Neural progenitor cell (in vitro differentiated cells): ENCODE results near the gene TMEM238. TPM values are rescaled to one million over a fixed set of nuclear protein-coding genes. Genes with fewer than 3 reads are reported as not detected.

Source experiments
- DNase-seq: peaks from one replicate; pipeline ENCODE4 v3.0.0-alpha.2; 2016; ENCODE audit warnings: low spot score
- H2AFZ ChIP-seq: fragments of 200-600 bp; sonication (generic); replicated peaks from 2 replicates; pipeline ENCODE4 v1.6.1; 2016; ENCODE audit warnings: antibody characterized with exemption
- H3F3A ChIP-seq: fragments of 200-600 bp; sonication (generic); 2 replicates; pipeline ENCODE4 v1.6.1; 2016; ENCODE audit warnings: antibody characterized with exemption, low read depth
- H3K27ac ChIP-seq: fragments of 200-600 bp; sonication (generic); 2 replicates; pipeline ENCODE4 v1.5.1; 2016; ENCODE audit warnings: mild to moderate bottlenecking
- H3K27me3 ChIP-seq: fragments of 200-600 bp; sonication (generic); 2 replicates; pipeline ENCODE4 v1.6.1; 2016; ENCODE audit warnings: mild to moderate bottlenecking, moderate library complexity
- H3K36me3 ChIP-seq: fragments of 200-600 bp; sonication (generic); 2 replicates; pipeline ENCODE4 v1.5.1; 2016
- H3K4me1 ChIP-seq: fragments of 200-600 bp; sonication (generic); 2 replicates; pipeline ENCODE4 v1.6.1; 2016; ENCODE audit warnings: mixed run types
- H3K4me2 ChIP-seq: fragments of 200-600 bp; sonication (generic); 2 replicates; pipeline ENCODE4 v1.6.1; 2016
- H3K4me3 ChIP-seq: fragments of 200-600 bp; sonication (generic); 2 replicates; pipeline ENCODE4 v1.5.1; 2016
- H3K79me2 ChIP-seq: fragments of 200-600 bp; sonication (generic); 2 replicates; pipeline ENCODE4 v1.6.1; 2016; ENCODE audit warnings: low read depth
- H3K9ac ChIP-seq: fragments of 200-600 bp; sonication (generic); 2 replicates; pipeline ENCODE4 v1.6.1; 2016
- H3K9me3 ChIP-seq: fragments of 200-600 bp; sonication (generic); 2 replicates; pipeline ENCODE4 v1.5.1; 2016; ENCODE audit warnings: low read depth
- H4K20me1 ChIP-seq: fragments of 200-600 bp; sonication (generic); 2 replicates; pipeline ENCODE4 v1.6.1; 2016; ENCODE audit warnings: low read depth
- H3K27ac Mint-ChIP-seq: 3 replicates; pipeline ENCODE4 v1.8.0; 2021; ENCODE audit warnings: mixed read lengths
- H3K27me3 Mint-ChIP-seq: 2 replicates; pipeline ENCODE4 v1.8.0; 2022; ENCODE audit warnings: low read depth, mild to moderate bottlenecking, inconsistent platforms, moderate library complexity, mixed read lengths; ENCODE audit not compliant: insufficient read depth
- H3K36me3 Mint-ChIP-seq: 3 replicates; pipeline ENCODE4 v1.8.0; 2021; ENCODE audit warnings: mixed read lengths
- H3K4me1 Mint-ChIP-seq: 3 replicates; pipeline ENCODE4 v1.8.0; 2021; ENCODE audit warnings: mixed read lengths
- H3K4me3 Mint-ChIP-seq: 3 replicates; pipeline ENCODE4 v1.8.0; 2021; ENCODE audit warnings: mild to moderate bottlenecking, moderate library complexity, mixed read lengths
- H3K9me3 Mint-ChIP-seq: 3 replicates; pipeline ENCODE4 v1.8.0; 2020; ENCODE audit warnings: mixed read lengths
- EZH2 ChIP-seq: fragments of 200-600 bp; sonication (generic); IDR thresholded peaks from 2 replicates; pipeline ENCODE4 v1.6.1; 2017; ENCODE audit warnings: antibody characterized with exemption, mild to moderate bottlenecking, moderate library complexity
- EZH2phosphoT487 ChIP-seq: fragments of 200-600 bp; sonication (generic); IDR thresholded peaks from 2 replicates; pipeline ENCODE4 v1.6.1; 2017; ENCODE audit warnings: antibody characterized with exemption
- total RNA-seq: library from RNA; depleted of rRNA; stranded (reverse); fragments of >200 nt; gene quantifications from 2 replicates; pipeline ENCODE4 v1.2.3, GENCODE V29; 2015; ENCODE audit warnings: low replicate concordance
- TF ChIP-seq, protein P1 (sequence below): fragments of 200-600 bp; sonication (generic); IDR thresholded peaks from 2 replicates; pipeline ENCODE4 v1.5.1; 2017; ENCODE audit warnings: antibody characterized with exemption, mild to moderate bottlenecking

The TMEM238 gene
- total RNA-seq, 1 donor from 2014 or later: not detected

DNA sequence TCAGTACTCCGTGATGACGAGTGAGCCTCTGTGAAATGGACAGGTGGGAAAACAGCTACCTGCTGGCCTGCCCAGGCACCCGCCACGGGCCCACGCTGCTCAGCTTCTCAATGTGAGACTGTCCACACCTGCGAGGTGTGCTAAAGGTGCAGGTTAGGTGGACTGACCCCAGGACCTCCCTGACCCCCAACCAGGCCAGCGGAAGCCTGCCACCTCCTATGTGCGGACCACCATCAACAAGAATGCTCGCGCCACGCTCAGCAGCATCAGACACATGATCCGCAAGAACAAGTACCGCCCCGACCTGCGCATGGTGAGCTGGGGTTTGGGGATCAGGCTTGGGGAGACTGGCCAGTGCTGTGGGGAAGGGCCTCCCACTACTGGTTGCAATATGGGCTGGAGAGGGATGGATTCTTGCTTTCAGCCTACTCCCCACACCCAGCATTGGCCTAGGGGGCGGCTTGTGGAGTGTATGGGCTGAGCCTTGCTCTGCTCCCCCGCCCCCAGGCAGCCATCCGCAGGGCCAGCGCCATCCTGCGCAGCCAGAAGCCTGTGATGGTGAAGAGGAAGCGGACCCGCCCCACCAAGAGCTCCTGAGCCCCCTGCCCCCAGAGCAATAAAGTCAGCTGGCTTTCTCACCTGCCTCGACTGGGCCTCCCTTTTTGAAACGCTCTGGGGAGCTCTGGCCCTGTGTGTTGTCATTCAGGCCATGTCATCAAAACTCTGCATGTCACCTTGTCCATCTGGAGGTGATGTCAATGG, 3.8 kb upstream of the TMEM238 start:
- Mint-ChIP-seq H3K27me3 (peaks cover 13% of the 10 kb centered on the region), H3K4me3 (peak overlapping the region; percentile 100), H3K36me3 (peaks cover 15% of the 10 kb centered on the region), H3K27ac (no peak overlapping the region), H3K9me3 (no peaks in the 10 kb centered on the region), H3K4me1 (peaks cover 56% of the 10 kb centered on the region)
- Histone ChIP-seq H3F3A (peaks cover 75% of the 10 kb centered on the region), H3K4me3 (no peak overlapping the region), H3K79me2 (peaks cover 32% of the 10 kb centered on the region), H3K9me3 (no peaks in the 10 kb centered on the region), H3K27me3 (peaks cover 5% of the 10 kb centered on the region), H3K4me1 (peaks cover 43% of the 10 kb centered on the region), H3K27ac (no peak overlapping the region), H3K4me2 (peak overlapping the region; percentile 100), H3K36me3 (no peaks in the 10 kb centered on the region), H3K9ac (no peak overlapping the region), H4K20me1 (peaks cover 71% of the 10 kb centered on the region), H2AFZ (no peak overlapping the region)
- TF ChIP-seq EZH2phosphoT487 (no peak), EZH2 (no peak)
- TF ChIP-seq, protein P1, sequence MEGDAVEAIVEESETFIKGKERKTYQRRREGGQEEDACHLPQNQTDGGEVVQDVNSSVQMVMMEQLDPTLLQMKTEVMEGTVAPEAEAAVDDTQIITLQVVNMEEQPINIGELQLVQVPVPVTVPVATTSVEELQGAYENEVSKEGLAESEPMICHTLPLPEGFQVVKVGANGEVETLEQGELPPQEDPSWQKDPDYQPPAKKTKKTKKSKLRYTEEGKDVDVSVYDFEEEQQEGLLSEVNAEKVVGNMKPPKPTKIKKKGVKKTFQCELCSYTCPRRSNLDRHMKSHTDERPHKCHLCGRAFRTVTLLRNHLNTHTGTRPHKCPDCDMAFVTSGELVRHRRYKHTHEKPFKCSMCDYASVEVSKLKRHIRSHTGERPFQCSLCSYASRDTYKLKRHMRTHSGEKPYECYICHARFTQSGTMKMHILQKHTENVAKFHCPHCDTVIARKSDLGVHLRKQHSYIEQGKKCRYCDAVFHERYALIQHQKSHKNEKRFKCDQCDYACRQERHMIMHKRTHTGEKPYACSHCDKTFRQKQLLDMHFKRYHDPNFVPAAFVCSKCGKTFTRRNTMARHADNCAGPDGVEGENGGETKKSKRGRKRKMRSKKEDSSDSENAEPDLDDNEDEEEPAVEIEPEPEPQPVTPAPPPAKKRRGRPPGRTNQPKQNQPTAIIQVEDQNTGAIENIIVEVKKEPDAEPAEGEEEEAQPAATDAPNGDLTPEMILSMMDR: no peak
- DNase-seq: no peak

DNA sequence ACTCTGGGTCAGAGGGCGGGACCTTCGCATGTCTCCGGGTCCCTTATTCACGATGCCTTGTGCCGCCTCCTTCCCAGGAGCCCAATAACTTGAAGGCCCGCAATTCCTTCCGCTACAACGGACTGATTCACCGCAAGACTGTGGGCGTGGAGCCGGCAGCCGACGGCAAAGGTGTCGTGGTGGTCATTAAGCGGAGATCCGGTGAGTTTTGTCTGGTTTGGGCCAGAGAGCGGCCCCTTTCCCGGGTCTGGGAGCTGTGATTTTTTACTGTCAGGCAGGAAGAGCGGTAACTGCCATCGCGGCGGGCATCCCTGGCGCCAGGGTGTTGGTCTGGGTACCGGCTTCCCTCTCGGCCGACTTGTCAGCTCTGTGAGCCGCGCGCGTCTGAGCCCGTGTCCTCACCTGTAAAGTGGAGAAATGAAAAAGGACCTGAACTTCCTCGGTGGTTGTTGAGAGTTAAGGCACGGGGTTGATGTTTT, 2.4 kb upstream of the TMEM238 start:
- Histone ChIP-seq H3K36me3 (no peaks in the 10 kb centered on the region), H3K9me3 (no peaks in the 10 kb centered on the region), H3K4me2 (peak overlapping the region; percentile 100), H3F3A (peaks cover 63% of the 10 kb centered on the region), H3K4me1 (peaks cover 35% of the 10 kb centered on the region), H3K27me3 (peaks cover 17% of the 10 kb centered on the region), H4K20me1 (peaks cover 57% of the 10 kb centered on the region), H3K79me2 (peaks cover 32% of the 10 kb centered on the region), H2AFZ (no peak overlapping the region), H3K4me3 (peak overlapping the region; percentile 90), H3K9ac (peak overlapping the region; percentile 88), H3K27ac (no peak overlapping the region)
- Mint-ChIP-seq H3K36me3 (peaks cover 11% of the 10 kb centered on the region), H3K27me3 (peaks cover 18% of the 10 kb centered on the region), H3K4me1 (peaks cover 47% of the 10 kb centered on the region), H3K27ac (no peak overlapping the region), H3K9me3 (peaks cover 4% of the 10 kb centered on the region), H3K4me3 (peak overlapping the region; percentile 100)
- no peak for DNase-seq
- TF ChIP-seq EZH2phosphoT487 (no peak), EZH2 (no peak)
- TF ChIP-seq, protein P1: no peak

DNA sequence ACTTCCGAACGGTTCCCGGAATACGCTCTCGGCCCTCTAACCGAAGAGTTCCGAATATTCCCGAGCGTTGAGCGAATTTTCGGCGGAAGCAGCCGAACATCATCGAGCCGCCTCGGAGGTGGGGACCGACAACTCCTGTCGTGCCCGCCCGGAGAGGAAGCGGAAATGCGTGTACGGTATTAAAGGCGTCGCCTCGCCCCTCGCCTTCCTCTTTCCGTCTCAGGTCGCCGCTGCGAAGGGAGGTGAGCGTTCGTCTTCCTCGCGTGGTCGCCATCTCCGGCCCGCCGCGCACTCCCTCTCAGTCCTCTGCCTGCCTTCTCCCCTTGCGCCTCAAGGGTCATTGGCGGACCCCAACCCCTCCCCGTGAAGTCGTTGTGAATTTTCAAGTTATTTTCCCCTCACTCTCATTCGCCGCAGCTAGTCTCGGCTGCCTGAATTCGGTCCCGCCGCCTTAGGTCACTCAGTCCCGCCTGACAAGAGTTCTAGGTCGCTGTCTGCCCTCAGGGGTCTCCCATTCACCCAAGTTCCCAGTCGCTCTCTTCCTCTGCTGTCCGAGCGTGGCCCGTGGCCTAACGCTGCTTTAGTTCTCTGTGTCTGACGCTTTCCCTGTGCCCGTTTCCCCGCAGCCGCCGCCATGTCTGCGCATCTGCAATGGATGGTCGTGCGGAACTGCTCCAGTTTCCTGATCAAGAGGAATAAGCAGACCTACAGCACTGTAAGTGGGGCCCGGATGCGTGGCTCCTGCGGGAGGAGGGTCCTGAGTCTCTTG, 1.8 kb upstream of the TMEM238 start, which contains the start of gene RPL28:
RPL28 (plus strand) TSS at position 209 of the 769 bp plus-strand sequence; CDS start at position 635, 426 bp downstream.
- Mint-ChIP-seq H3K36me3 (peaks cover 11% of the 10 kb centered on the region), H3K27me3 (peaks cover 20% of the 10 kb centered on the region), H3K4me3 (peak within 1 kb of the TSS; percentile 100), H3K4me1 (peaks cover 47% of the 10 kb centered on the region), H3K27ac (peak within 1 kb of the TSS; percentile 97), H3K9me3 (peaks cover 4% of the 10 kb centered on the region)
- H3K27me3 ChIP-seq: peaks cover 17% of the 10 kb centered on the region
- TF ChIP-seq, protein P1: no peak
- TF ChIP-seq EZH2 (no peak), EZH2phosphoT487 (no peak)
- peaks cover 56% of the 10 kb centered on the region for H3F3A ChIP-seq
- H3K27ac ChIP-seq: no peak within 1 kb of the TSS
- H2AFZ ChIP-seq: peak within 1 kb of the TSS; percentile 94
- peak within 1 kb of the TSS; percentile 88 for H3K9ac ChIP-seq
- H3K36me3 ChIP-seq: no peaks in the 10 kb centered on the region
- peaks cover 32% of the 10 kb centered on the region for H3K79me2 ChIP-seq
- peak within 1 kb of the TSS; percentile 100 for H3K4me2 ChIP-seq
- DNase-seq: peak; percentile 99
- H4K20me1 ChIP-seq: peaks cover 51% of the 10 kb centered on the region
- peak within 1 kb of the TSS; percentile 90 for H3K4me3 ChIP-seq
- H3K9me3 ChIP-seq: no peaks in the 10 kb centered on the region
- H3K4me1 ChIP-seq: peaks cover 35% of the 10 kb centered on the region
